WTC11 (cell line): ENCODE results near the gene CYREN. TPM values are rescaled to one million over a fixed set of nuclear protein-coding genes. Genes with fewer than 3 reads are reported as not detected.

Experiments
- ATAC-seq: fragments of 200-7000 bp; cut with Tn5 transposase; 2 replicates; pipeline ENCODE4 v1.10.0; 2021; ENCODE audit warnings: mild to moderate bottlenecking, moderate library complexity
- CTCF ChIA-PET: fragments of 300-600 bp; sonication (Branson Sonifier 250); formaldehyde crosslinking; loops from one replicate; lab custom pipeline; 2021; ENCODE audit warnings: antibody characterized with exemption; lab: Charles Lee
- POLR2A ChIA-PET: fragments of 350-600 bp; sonication (Branson Sonifier 250); formaldehyde crosslinking; loops from one replicate; lab custom pipeline; 2021; ENCODE audit warnings: antibody characterized with exemption; lab: Charles Lee
- DNase-seq: peaks from one replicate; pipeline ENCODE4 v3.0.0; 2021; ENCODE audit warnings: low spot score
- H3K27ac Mint-ChIP-seq: 2 replicates; pipeline ENCODE4 v1.8.0; 2021; ENCODE audit warnings: mixed read lengths
- H3K27me3 Mint-ChIP-seq: 2 replicates; pipeline ENCODE4 v1.8.0; 2021; ENCODE audit warnings: low read depth, mild to moderate bottlenecking, moderate library complexity, mixed read lengths
- H3K36me3 Mint-ChIP-seq: 2 replicates; pipeline ENCODE4 v1.8.0; 2021; ENCODE audit warnings: mixed read lengths
- H3K4me1 Mint-ChIP-seq: 2 replicates; pipeline ENCODE4 v1.8.0; 2022; ENCODE audit warnings: mixed read lengths
- H3K4me3 Mint-ChIP-seq: 2 replicates; pipeline ENCODE4 v1.8.0; 2021; ENCODE audit warnings: mild to moderate bottlenecking, moderate library complexity, mixed read lengths
- H3K9me3 Mint-ChIP-seq: 2 replicates; pipeline ENCODE4 v1.8.0; 2021; ENCODE audit warnings: mixed read lengths
- AR ChIP-seq: fragments of 250-450 bp; sonication (Bioruptor Pico); IDR thresholded peaks from 2 replicates; pipeline ENCODE4 v1.9.0; 2021; ENCODE audit warnings: mild to moderate bottlenecking
- ATF1 ChIP-seq: sonication (generic); formaldehyde crosslinking; IDR thresholded peaks from 2 replicates; pipeline ENCODE4 v1.8.1; 2023; ENCODE audit warnings: mild to moderate bottlenecking, moderate library complexity, missing genetic modification reagents
- CREB1 ChIP-seq: sonication (generic); formaldehyde crosslinking; IDR thresholded peaks from 2 replicates; pipeline ENCODE4 v1.8.0; 2023; ENCODE audit warnings: mild to moderate bottlenecking, missing genetic modification reagents
- ELF4 ChIP-seq: sonication (generic); formaldehyde crosslinking; IDR thresholded peaks from 2 replicates; pipeline ENCODE4 v1.8.1; 2022; ENCODE audit warnings: low read depth, mild to moderate bottlenecking, moderate library complexity, missing genetic modification reagents
- EMX1 ChIP-seq: fragments of 250-450 bp; sonication (Bioruptor Pico); IDR thresholded peaks from 2 replicates; pipeline ENCODE4 v1.8.0; 2021; ENCODE audit warnings: mild to moderate bottlenecking
- ERG ChIP-seq: fragments of 250-450 bp; sonication (Bioruptor Pico); IDR thresholded peaks from 2 replicates; pipeline ENCODE4 v1.8.0; 2021; ENCODE audit warnings: mild to moderate bottlenecking
- ETV6 ChIP-seq: sonication (generic); formaldehyde crosslinking; IDR thresholded peaks from 2 replicates; pipeline ENCODE4 v1.8.1; 2022; ENCODE audit warnings: mild to moderate bottlenecking, missing genetic modification reagents
- IRF2 ChIP-seq: sonication (generic); formaldehyde crosslinking; IDR thresholded peaks from 2 replicates; pipeline ENCODE4 v1.8.0; 2022; ENCODE audit warnings: low read depth, missing genetic modification reagents, borderline replicate concordance
- JAZF1 ChIP-seq: fragments of 250-450 bp; sonication (Bioruptor Pico); IDR thresholded peaks from 2 replicates; pipeline ENCODE4 v1.9.0; 2021; ENCODE audit warnings: moderate library complexity, mild to moderate bottlenecking, inconsistent platforms
- JUN ChIP-seq: sonication (generic); formaldehyde crosslinking; IDR thresholded peaks from 2 replicates; pipeline ENCODE4 v1.8.0; 2023; ENCODE audit warnings: mild to moderate bottlenecking, missing genetic modification reagents
- MYBL2 ChIP-seq: sonication (generic); formaldehyde crosslinking; IDR thresholded peaks from 2 replicates; pipeline ENCODE4 v1.8.1; 2023; ENCODE audit warnings: mild to moderate bottlenecking, moderate library complexity, missing genetic modification reagents
- NFE2L1 ChIP-seq: sonication (generic); formaldehyde crosslinking; IDR thresholded peaks from 2 replicates; pipeline ENCODE4 v1.8.1; 2023; ENCODE audit warnings: missing genetic modification reagents
- NFYB ChIP-seq: sonication (generic); formaldehyde crosslinking; conservative IDR thresholded peaks from 2 replicates; pipeline ENCODE4 v1.8.0; 2022; ENCODE audit warnings: low read depth, missing genetic modification reagents
- SOX15 ChIP-seq: fragments of 250-450 bp; sonication (Bioruptor Pico); IDR thresholded peaks from 2 replicates; pipeline ENCODE4 v1.9.0; 2021; ENCODE audit warnings: mild to moderate bottlenecking
- STAT6 ChIP-seq: sonication (generic); formaldehyde crosslinking; conservative IDR thresholded peaks from 2 replicates; pipeline ENCODE4 v1.8.1; 2023; ENCODE audit warnings: mild to moderate bottlenecking, low read depth, missing genetic modification reagents, moderate library complexity
- TEAD4 ChIP-seq: sonication (generic); formaldehyde crosslinking; IDR thresholded peaks from 2 replicates; pipeline ENCODE4 v1.8.0; 2022; ENCODE audit warnings: mild to moderate bottlenecking, missing genetic modification reagents
- TP53 ChIP-seq: sonication (generic); formaldehyde crosslinking; IDR thresholded peaks from 2 replicates; pipeline ENCODE4 v1.8.1; 2023; ENCODE audit warnings: mild to moderate bottlenecking, missing genetic modification reagents
- USF2 ChIP-seq: sonication (generic); formaldehyde crosslinking; IDR thresholded peaks from 2 replicates; pipeline ENCODE4 v1.8.1; 2023; ENCODE audit warnings: mild to moderate bottlenecking, missing genetic modification reagents, moderate library complexity
- ZMAT4 ChIP-seq: fragments of 250-450 bp; sonication (Bioruptor Pico); IDR thresholded peaks from 2 replicates; pipeline ENCODE4 v1.9.0; 2021; ENCODE audit warnings: mild to moderate bottlenecking
- ZNF138 ChIP-seq: sonication (generic); formaldehyde crosslinking; conservative IDR thresholded peaks from 2 replicates; pipeline ENCODE4 v1.8.1; 2022; ENCODE audit warnings: mild to moderate bottlenecking, moderate library complexity, missing genetic modification reagents
- ZNF416 ChIP-seq: fragments of 250-450 bp; sonication (Bioruptor Pico); IDR thresholded peaks from 2 replicates; pipeline ENCODE4 v1.9.0; 2021; ENCODE audit warnings: mild to moderate bottlenecking, inconsistent platforms
- total RNA-seq: library from RNA; stranded (reverse); gene quantifications from 3 replicates; pipeline ENCODE4 v1.2.3, GENCODE V29; 2021
- TF ChIP-seq, protein P1 (sequence below): sonication (generic); formaldehyde crosslinking; IDR thresholded peaks from 2 replicates; pipeline ENCODE4 v1.8.1; 2022; ENCODE audit warnings: low read depth, mild to moderate bottlenecking, moderate library complexity, missing genetic modification reagents, borderline replicate concordance
- TF ChIP-seq, protein P2 (sequence below): sonication (generic); formaldehyde crosslinking; IDR thresholded peaks from 2 replicates; pipeline ENCODE4 v1.8.1; 2023; ENCODE audit warnings: mild to moderate bottlenecking, missing genetic modification reagents, moderate library complexity

The CYREN gene
- total RNA-seq, 1 experiment from 2014 or later, result 37.9 TPM

GRCh38 chr7:135151533-135151932, 19.0 kb downstream of the CYREN start:
- POLR2A ChIA-PET, result no interaction called here

DNA sequence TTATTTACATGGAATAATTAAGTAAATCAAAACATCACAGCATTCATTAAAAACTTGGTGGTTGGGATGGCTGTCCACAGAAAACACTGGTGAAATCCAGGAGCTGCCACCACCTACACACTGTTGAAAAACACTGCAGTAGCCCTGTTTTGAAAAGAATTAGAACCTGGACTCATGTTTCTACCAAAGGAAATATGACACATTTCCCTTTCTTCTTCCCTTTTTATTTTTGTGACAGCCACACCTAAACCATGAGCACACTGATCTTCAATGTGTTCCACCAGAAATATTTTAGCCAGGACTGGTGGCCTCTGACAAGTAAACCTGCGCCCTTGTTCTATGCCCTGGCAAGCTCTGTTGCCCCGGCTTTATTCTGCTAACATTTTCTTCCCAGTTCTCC, 19.4 kb downstream of the CYREN start:
- Mint-ChIP-seq H3K9me3 (peaks cover 32% of the 10 kb centered on the region), H3K36me3 (peaks cover 19% of the 10 kb centered on the region), H3K4me1 (peaks cover 13% of the 10 kb centered on the region), H3K4me3 (no peak overlapping the region), H3K27me3 (peaks cover 2% of the 10 kb centered on the region), H3K27ac (no peak overlapping the region)
- ChIA-PET CTCF (interaction anchor here (1.3 kb wide), 1 partner anchor 19 kb away, joined by 5 read pairs; no protein-coding TSS in a partner anchor), POLR2A (no interaction called here)
- TF ChIP-seq ZNF138 (CRISPR knock-in tag), result no peak
- TF ChIP-seq JUN, result no peak
- TF ChIP-seq NFE2L1, result no peak
- DNase-seq (no peak), ATAC-seq (no peak)

More at GRCh38 chr7:135151533-135151932, 19.0 kb downstream of the CYREN start:
- CTCF ChIA-PET, result interaction anchor here (1.3 kb wide), 1 partner anchor 18 kb away, joined by 5 read pairs; no protein-coding TSS in a partner anchor
- H3K36me3 Mint-ChIP-seq, result peaks cover 23% of the 10 kb centered on the region
- peaks cover 36% of the 10 kb centered on the region for H3K9me3 Mint-ChIP-seq
- no peak for DNase-seq
- H3K27ac Mint-ChIP-seq, result no peak overlapping the region; the same call in 1 of the 2 replicates
- H3K4me1 Mint-ChIP-seq, result peaks cover 13% of the 10 kb centered on the region
- no peak overlapping the region for H3K4me3 Mint-ChIP-seq
- H3K27me3 Mint-ChIP-seq, result peaks cover 5% of the 10 kb centered on the region
- TF ChIP-seq CREB1 (CRISPR knock-in tag) (no peak), ETV6 (CRISPR knock-in tag) (no peak), ELF4 (CRISPR knock-in tag) (no peak), ZNF416 (CRISPR knock-in tag) (no peak), NFYB (no peak), NFE2L1 (no peak)
- no peak for ATAC-seq

DNA sequence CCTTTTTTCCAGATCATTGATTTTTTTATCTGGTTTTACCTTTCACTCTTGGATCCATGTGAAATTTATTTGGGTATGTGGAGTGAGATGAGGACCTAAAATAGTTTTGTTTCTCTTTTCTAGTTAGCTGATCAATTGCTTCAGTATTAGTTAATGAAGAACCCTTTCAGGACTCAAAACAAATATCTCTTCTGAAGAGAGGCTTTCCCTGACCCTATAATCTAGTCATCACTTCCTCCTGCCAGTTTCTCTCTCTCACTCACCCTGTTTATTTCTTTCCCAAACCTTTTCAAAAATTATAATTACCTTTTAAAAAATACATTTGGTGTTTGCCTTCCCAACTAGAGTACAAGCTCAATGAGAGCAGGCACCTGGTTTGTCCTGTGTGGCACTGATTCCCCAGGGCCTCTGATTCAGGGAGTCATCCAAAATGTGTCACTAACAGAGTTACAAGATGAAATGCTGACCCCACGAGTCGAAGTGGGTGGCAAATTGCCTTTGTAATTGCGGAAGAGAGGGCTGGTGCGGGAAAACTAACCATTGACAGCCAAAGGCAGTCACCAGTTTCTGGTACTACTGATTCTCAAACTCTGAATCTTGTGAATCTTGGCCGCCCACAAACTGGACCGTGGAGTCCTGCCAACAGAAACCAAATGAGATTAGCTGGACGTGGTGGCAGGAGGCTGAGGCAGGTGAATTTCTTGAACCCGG, 20.3 kb downstream of the CYREN start:
- H3K4me3 Mint-ChIP-seq, result no peak overlapping the region
- TF ChIP-seq SOX15 (CRISPR knock-in tag) (no peak), IRF2 (CRISPR knock-in tag) (no peak), ETV6 (CRISPR knock-in tag) (no peak), ERG (CRISPR knock-in tag) (no peak), ATF1 (no peak), AR (no peak), ZMAT4 (CRISPR knock-in tag) (no peak), TEAD4 (CRISPR knock-in tag) (no peak), MYBL2 (CRISPR knock-in tag) (no peak), EMX1 (CRISPR knock-in tag) (no peak), STAT6 (CRISPR knock-in tag) (no peak), JAZF1 (CRISPR knock-in tag) (no peak), USF2 (CRISPR knock-in tag) (no peak), TP53 (CRISPR knock-in tag) (no peak)
- TF ChIP-seq, protein P1, sequence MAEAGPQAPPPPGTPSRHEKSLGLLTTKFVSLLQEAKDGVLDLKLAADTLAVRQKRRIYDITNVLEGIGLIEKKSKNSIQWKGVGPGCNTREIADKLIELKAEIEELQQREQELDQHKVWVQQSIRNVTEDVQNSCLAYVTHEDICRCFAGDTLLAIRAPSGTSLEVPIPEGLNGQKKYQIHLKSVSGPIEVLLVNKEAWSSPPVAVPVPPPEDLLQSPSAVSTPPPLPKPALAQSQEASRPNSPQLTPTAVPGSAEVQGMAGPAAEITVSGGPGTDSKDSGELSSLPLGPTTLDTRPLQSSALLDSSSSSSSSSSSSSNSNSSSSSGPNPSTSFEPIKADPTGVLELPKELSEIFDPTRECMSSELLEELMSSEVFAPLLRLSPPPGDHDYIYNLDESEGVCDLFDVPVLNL (CRISPR knock-in tag), result no peak
- TF ChIP-seq, protein P2, sequence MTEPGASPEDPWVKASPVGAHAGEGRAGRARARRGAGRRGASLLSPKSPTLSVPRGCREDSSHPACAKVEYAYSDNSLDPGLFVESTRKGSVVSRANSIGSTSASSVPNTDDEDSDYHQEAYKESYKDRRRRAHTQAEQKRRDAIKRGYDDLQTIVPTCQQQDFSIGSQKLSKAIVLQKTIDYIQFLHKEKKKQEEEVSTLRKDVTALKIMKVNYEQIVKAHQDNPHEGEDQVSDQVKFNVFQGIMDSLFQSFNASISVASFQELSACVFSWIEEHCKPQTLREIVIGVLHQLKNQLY (CRISPR knock-in tag), result no peak
- TF ChIP-seq, all 79 proteins: peak for 0
- peaks cover 12% of the 10 kb centered on the region for H3K36me3 Mint-ChIP-seq
- H3K27me3 Mint-ChIP-seq, result no peaks in the 10 kb centered on the region; the same call in 1 of the 2 replicates
- ChIA-PET POLR2A (no interaction called here), CTCF (interaction anchor here (1.3 kb wide), 1 partner anchor 19 kb away, joined by 5 read pairs; no protein-coding TSS in a partner anchor)
- no peak overlapping the region for H3K27ac Mint-ChIP-seq
- peaks cover 13% of the 10 kb centered on the region for H3K4me1 Mint-ChIP-seq
- peaks cover 23% of the 10 kb centered on the region for H3K9me3 Mint-ChIP-seq
- ATAC-seq (no peak), DNase-seq (no peak)
